Panc1 (cell line): Measurements from ENCODE around the gene TREML1. TPM values are rescaled to one million over a fixed set of nuclear protein-coding genes. Genes with fewer than 3 reads are reported as not detected.

Source experiments
- ATAC-seq: fragments of 200-7000 bp; cut with Tn5 transposase; 2 replicates; pipeline ENCODE4 v1.9.1; 2020; ENCODE audit warnings: mild to moderate bottlenecking, moderate library complexity
- BruUV-seq: library from RNA; stranded (reverse); fragments of 400-500 nt; replicated peaks from 2 replicates; lab custom pipeline; 2021; lab: Mats Ljungman, UMichigan
- CTCF ChIA-PET: fragments of 300-600 bp; sonication (Branson Sonifier 250); formaldehyde crosslinking; loops from one replicate; lab custom pipeline; 2022; ENCODE audit warnings: antibody characterized with exemption; lab: Charles Lee
- POLR2A ChIA-PET: fragments of 300-600 bp; sonication (Branson Sonifier 250); formaldehyde crosslinking; loops from one replicate; lab custom pipeline; 2022; ENCODE audit warnings: antibody characterized with exemption; lab: Charles Lee
- DNase-seq: peaks from one replicate; pipeline ENCODE4 v3.0.0-alpha.2; 2010; ENCODE audit warnings: low read depth, low spot score
- H3K27ac ChIP-seq: 2 replicates; pipeline ENCODE4 v1.5.1; 2011; ENCODE audit warnings: mild to moderate bottlenecking, low read length, inconsistent platforms
- H3K27me3 ChIP-seq: fragments of 200-500 bp; sonication (Bioruptor generic); 2 replicates; pipeline ENCODE4 v1.6.0; 2014; ENCODE audit warnings: low read length, inconsistent platforms; ENCODE audit not compliant: control insufficient read depth, insufficient read depth
- H3K36me3 ChIP-seq: fragments of 200-500 bp; sonication (Bioruptor generic); 2 replicates; pipeline ENCODE4 v1.5.1; 2014; ENCODE audit warnings: inconsistent platforms, mild to moderate bottlenecking, low read length, moderate library complexity; ENCODE audit not compliant: control insufficient read depth, insufficient read depth
- H3K4me1 ChIP-seq: 2 replicates; pipeline ENCODE4 v1.5.1; 2011; ENCODE audit warnings: inconsistent platforms, mild to moderate bottlenecking, low read length, moderate library complexity; ENCODE audit not compliant: control insufficient read depth, insufficient read depth
- H3K4me3 ChIP-seq, 2 experiments: 2 replicates each; pipeline ENCODE4 v1.5.1; 2011 to 2012; ENCODE audit warnings: low read depth in 2 of 2, low read length in 2 of 2, mild to moderate bottlenecking in 2 of 2, inconsistent platforms in 1 of 2, moderate library complexity in 1 of 2
- H3K9me3 ChIP-seq: fragments of 200-500 bp; sonication (Bioruptor generic); 2 replicates; pipeline ENCODE4 v1.5.1; 2014; ENCODE audit warnings: low read depth, mild to moderate bottlenecking, inconsistent platforms, low read length, moderate library complexity; ENCODE audit not compliant: control insufficient read depth, insufficient read depth
- CTCF ChIP-seq: fragments of 450-650 bp; IDR thresholded peaks from 2 replicates; pipeline ENCODE4 v1.5.1; 2017; ENCODE audit warnings: mild to moderate bottlenecking
- POLR2AphosphoS5 ChIP-seq: IDR thresholded peaks from 2 replicates; pipeline ENCODE4 v1.6.1; 2012; ENCODE audit warnings: mild to moderate bottlenecking, low read depth, low read length, moderate library complexity
- REST ChIP-seq, 2 experiments: IDR thresholded peaks; 2 replicates each; pipeline ENCODE4 v1.6.1; 2011 to 2012; ENCODE audit warnings: low read depth in 2 of 2, control low read depth in 1 of 2, low read length in 1 of 2, mild to moderate bottlenecking in 1 of 2, moderate library complexity in 1 of 2; ENCODE audit not compliant: insufficient read depth in 1 of 2
- SIN3A ChIP-seq: IDR thresholded peaks from 2 replicates; pipeline ENCODE4 v1.6.1; 2012; ENCODE audit warnings: low read depth, mild to moderate bottlenecking, low read length, moderate library complexity, borderline replicate concordance; ENCODE audit not compliant: insufficient read depth
- TCF7L2 ChIP-seq: IDR thresholded peaks from 2 replicates; pipeline ENCODE4 v1.6.1; 2011; ENCODE audit warnings: mild to moderate bottlenecking, low read depth, low read length, inconsistent platforms
- in situ Hi-C: cut with HindIII; loops from 2 replicates; pipeline ENCODE4 v1.10.0; 2016; ENCODE audit warnings: low sequenced_read_pairs, low pct_unique_long_range_greater_than_20kb
- intact Hi-C: fragments of 100-400 bp; cut with micrococcal nuclease; formaldehyde crosslinking; loops from one replicate; pipeline ENCODE4 v1.10.0; 2022; ENCODE audit not compliant: unreplicated experiment
- total RNA-seq: library from RNA; stranded (reverse); gene quantifications from one replicate; pipeline ENCODE4 v1.2.1, GENCODE V29; 2021; ENCODE audit not compliant: unreplicated experiment

Gene TREML1
- total RNA-seq, 1 experiment from 2014 or later: not detected

- in situ Hi-C loops (no loop called here), intact Hi-C loops (no loop called here)
- TF ChIP-seq POLR2AphosphoS5: no peak
- no peak for TF ChIP-seq REST (IDR thresholded peaks at IDR 0.05; ENCODE audit: insufficient read depth in 1 of 2, low read depth in 2 of 2, low read length in 1 of 2)
- no peak for TF ChIP-seq SIN3A
- no peak for TF ChIP-seq TCF7L2
- TF ChIP-seq CTCF: no peak
- Histone ChIP-seq H3K36me3 (no peaks in the 10 kb centered on the region), H3K4me1 (no peaks in the 10 kb centered on the region), H3K27ac (no peak overlapping the region), H3K9me3 (no peaks in the 10 kb centered on the region), H3K27me3 (no peaks in the 10 kb centered on the region), H3K4me3 (no peak overlapping the region)
- no TSS peak for BruUV-seq
- ChIA-PET CTCF (no interaction called here), POLR2A (no interaction called here)
- no peak for DNase-seq
- ATAC-seq: no peak
Observed at GRCh38 chr6:41122918-41123317, 31.2 kb downstream of the TREML1 start.

GRCh38 chr6:41122373-41122772, 31.8 kb downstream of the TREML1 start:
- ATAC-seq: no peak
- Histone ChIP-seq H3K27ac (no peak overlapping the region), H3K36me3 (no peaks in the 10 kb centered on the region), H3K27me3 (no peaks in the 10 kb centered on the region), H3K4me1 (no peaks in the 10 kb centered on the region), H3K9me3 (no peaks in the 10 kb centered on the region), H3K4me3 (no peak overlapping the region)
- ChIA-PET CTCF (no interaction called here), POLR2A (no interaction called here)
- no peak for DNase-seq
- no TSS peak for BruUV-seq
- in situ Hi-C loops: no loop called here
- intact Hi-C loops: no loop called here
- no peak for TF ChIP-seq REST (IDR thresholded peaks at IDR 0.05; ENCODE audit: insufficient read depth in 1 of 2, low read depth in 2 of 2, low read length in 1 of 2)
- no peak for TF ChIP-seq TCF7L2
- TF ChIP-seq POLR2AphosphoS5: no peak
- no peak for TF ChIP-seq SIN3A
- no peak for TF ChIP-seq CTCF
